K562 (cell line): ENCODE data around the gene EGR1. TPM values are rescaled to one million over a fixed set of nuclear protein-coding genes. Genes with fewer than 3 reads are reported as not detected.

ENCODE experiments used
- CBFA2T2 ChIP-seq: fragments of 450-650 bp; conservative IDR thresholded peaks from 2 replicates; pipeline ENCODE4 v1.6.1; 2017; ENCODE audit warnings: mild to moderate bottlenecking
- CCNT2 ChIP-seq: IDR thresholded peaks from 2 replicates; pipeline ENCODE4 v1.6.1; 2011; ENCODE audit warnings: borderline replicate concordance, low read depth, mild to moderate bottlenecking, moderate library complexity, mixed read lengths, low read length; ENCODE audit not compliant: insufficient read length; ENCODE audit errors: extremely low read depth
- COPS2 ChIP-seq: fragments of 450-650 bp; conservative IDR thresholded peaks from 2 replicates; pipeline ENCODE4 v1.6.1; 2016; ENCODE audit warnings: mild to moderate bottlenecking, moderate library complexity
- E4F1 ChIP-seq: fragments of 250-450 bp; sonication (Bioruptor Pico); IDR thresholded peaks from 2 replicates; pipeline ENCODE4 v1.5.0; 2021; ENCODE audit warnings: mild to moderate bottlenecking, borderline replicate concordance
- FOS ChIP-seq: IDR thresholded peaks from 3 replicates; pipeline ENCODE4 v1.6.1; 2011; ENCODE audit not compliant: insufficient read length; ENCODE audit errors: extremely low read depth
- MNT ChIP-seq, 2 experiments: fragments of 450-650 bp; conservative IDR thresholded peaks; 2 replicates each; pipeline ENCODE4 v1.6.1; 2017; ENCODE audit warnings: mild to moderate bottlenecking in 2 of 2, moderate library complexity in 2 of 2
- RAD21 ChIP-seq, 2 experiments: fragments of 250-450 bp in 1 of 2; fragments of 450-650 bp in 1 of 2; sonication (Bioruptor Pico) in 1 of 2; formaldehyde crosslinking in 1 of 2; IDR thresholded peaks in 1 of 2; conservative IDR thresholded peaks in 1 of 2; 2 replicates each; pipeline versions ENCODE4 v1.4.0 to v1.8.0; 2020 to 2022; ENCODE audit warnings: mild to moderate bottlenecking in 2 of 2, moderate library complexity in 1 of 2
- SIN3B ChIP-seq: fragments of 450-650 bp; IDR thresholded peaks from 2 replicates; pipeline ENCODE4 v1.6.1; 2017; ENCODE audit warnings: low read depth, mild to moderate bottlenecking, moderate library complexity
- SMARCA4 ChIP-seq: fragments of 450-650 bp; IDR thresholded peaks from 2 replicates; pipeline ENCODE4 v1.6.1; 2016
- SNRNP70 ChIP-seq: fragments of 200-400 bp; formaldehyde crosslinking; optimal IDR thresholded peaks from 2 replicates; pipeline ENCODE3; 2017; ENCODE audit warnings: low read depth, low read length
- SOX6 ChIP-seq: fragments of 450-650 bp; IDR thresholded peaks from 2 replicates; pipeline ENCODE4 v1.6.1; 2014; ENCODE audit warnings: mild to moderate bottlenecking
- SRSF7 ChIP-seq: fragments of 200-400 bp; formaldehyde crosslinking; optimal IDR thresholded peaks from 2 replicates; pipeline ENCODE3; 2017; ENCODE audit warnings: mild to moderate bottlenecking, low read depth, low read length
- TAF1 ChIP-seq: IDR thresholded peaks from 2 replicates; pipeline ENCODE4 v1.6.1; 2011; ENCODE audit warnings: mild to moderate bottlenecking, low read length, moderate library complexity; ENCODE audit not compliant: insufficient read depth, control insufficient read depth, severe bottlenecking; ENCODE audit errors: extremely low read depth
- UBTF ChIP-seq, 2 experiments: IDR thresholded peaks; 2 replicates each; pipeline ENCODE4 v1.6.1; 2012; ENCODE audit warnings: improper control_type of control experiment in 2 of 2, low read depth in 2 of 2, low read length in 2 of 2, borderline replicate concordance in 1 of 2
- ZNF217 ChIP-seq: sonication (generic); formaldehyde crosslinking; IDR thresholded peaks from 2 replicates; pipeline ENCODE4 v1.8.0; 2022; ENCODE audit warnings: mild to moderate bottlenecking, missing genetic modification reagents
- ZNF445 ChIP-seq: fragments of 250-450 bp; sonication (Bioruptor Pico); IDR thresholded peaks from 2 replicates; pipeline ENCODE4 v1.4.0; 2020; ENCODE audit warnings: low read depth, mild to moderate bottlenecking, moderate library complexity
- ZSCAN29 ChIP-seq: fragments of 450-650 bp; IDR thresholded peaks from 2 replicates; pipeline ENCODE4 v1.6.1; 2017
- ZSCAN32 ChIP-seq: fragments of 450-650 bp; formaldehyde crosslinking; IDR thresholded peaks from 2 replicates; pipeline ENCODE4 v1.4.0; 2020; ENCODE audit warnings: mild to moderate bottlenecking, moderate library complexity
- polyA plus RNA-seq, 8 experiments: library from polyadenylated mRNA; depleted of rRNA in 4 of 8; stranded (reverse) in 5 of 8; unstranded in 3 of 8; fragments of >200 nt; fragmentation: Nextera tagmentation in 2 of 8; fragmentation: Illumina TruSeq in 1 of 8; extraction: Ambion mirVana in 2 of 8; extraction: Trizol in 1 of 8; gene quantifications; 2 replicates each; pipeline versions ENCODE4 v1.2.1 to v1.2.3, GENCODE V29; 2011 to 2014; ENCODE audit warnings: inconsistent platforms in 1 of 8, missing spikeins in 1 of 8
- total RNA-seq, 7 experiments: library from RNA; depleted of rRNA in 6 of 7; stranded (reverse); fragments of >200 nt in 6 of 7; fragmentation: Illumina TruSeq in 2 of 7; extraction: Trizol in 2 of 7; gene quantifications; 2 replicates each; pipeline versions ENCODE4 v1.2.1 to v1.2.3, GENCODE V29; 2011 to 2021; ENCODE audit warnings: low replicate concordance in 1 of 7

Gene EGR1
- total and polyA plus RNA-seq, 9 of the 15 experiments (the other 6 are each of a cell fraction or from before 2014, with no cell fraction given), result 1.3 to 132 (median 21.5) TPM

GRCh38 chr5:138470322-138471051, 5.2 kb downstream of the EGR1 start (continued):
- no peak for TF ChIP-seq SNRNP70
- TF ChIP-seq TAF1, result no peak
- TF ChIP-seq COPS2, result no peak
- no peak for TF ChIP-seq CCNT2
- TF ChIP-seq SMARCA4, result no peak
- no peak for TF ChIP-seq CBFA2T2
- TF ChIP-seq MNT (conservative IDR thresholded peaks at IDR 0.05), result no peak
- no peak for TF ChIP-seq ZNF445 (CRISPR knock-in tag)
- no peak for TF ChIP-seq SRSF7
- no peak for TF ChIP-seq SIN3B
- no peak for TF ChIP-seq ZSCAN29
- no peak for TF ChIP-seq FOS
- no peak for TF ChIP-seq ZNF217 (CRISPR knock-in tag)
- no peak for TF ChIP-seq SOX6
- no peak for TF ChIP-seq E4F1 (CRISPR knock-in tag)
- TF ChIP-seq RAD21 (CRISPR knock-in tag; conservative IDR thresholded peaks at IDR 0.05 in 1 of 2, IDR thresholded peaks at IDR 0.05 in 1 of 2), result no peak
- TF ChIP-seq UBTF (IDR thresholded peaks at IDR 0.05; ENCODE audit: borderline replicate concordance in 1 of 2, low read depth in 2 of 2, low read length in 2 of 2), result no peak
- no peak for TF ChIP-seq ZSCAN32 (CRISPR knock-in tag)
